Stimulated activated CD4-positive, alpha-beta T cell treated with anti-CD3 and anti-CD28 coated beads, TNF-alpha, amount 100 ng/mL, for 4 hours (primary cell): ENCODE data around the gene TRNT1.
A peak's percentile ranks its signal among the peaks of the same experiment; 100 is the strongest.

Experiments
- DNase-seq, 3 experiments: peaks; one replicate each; pipeline ENCODE4 v3.0.0-alpha.2; 2020; ENCODE audit warnings: low read depth in 3 of 3

TRNT1 gene

GRCh38 chr3:3110749-3111361 is 15.9 kb upstream of the TRNT1 start:
- no peak for DNase-seq

- DNase-seq = no peak
These were observed 13.6 kb upstream of the TRNT1 start for GRCh38 chr3:3113042-3113709.

- no peak for DNase-seq
These were observed 9.1 kb upstream of the TRNT1 start for GRCh38 chr3:3117651-3118050.

GRCh38 chr3:3119393-3119851 is 7.3 kb upstream of the TRNT1 start:
- no peak for DNase-seq

- DNase-seq = no peak
These were observed 763 bp upstream of the TRNT1 start for GRCh38 chr3:3125977-3126376.

- peak in 1 of 3 experiments; percentile 16 for DNase-seq
These were observed 781 bp downstream of the TRNT1 start for GRCh38 chr3:3127432-3128010.

GRCh38 chr3:3129579-3129978 is 2.8 kb downstream of the TRNT1 start:
- DNase-seq = no peak

- no peak for DNase-seq
These were observed 6.8 kb downstream of the TRNT1 start for GRCh38 chr3:3133500-3133899.

GRCh38 chr3:3134750-3135448 is 8.2 kb downstream of the TRNT1 start:
- DNase-seq = no peak

- DNase-seq = no peak
These were observed 10.8 kb downstream of the TRNT1 start for GRCh38 chr3:3137526-3137925.

- DNase-seq = no peak
These were observed 15.2 kb downstream of the TRNT1 start for GRCh38 chr3:3141939-3142338.

GRCh38 chr3:3145831-3146230 is 19.1 kb downstream of the TRNT1 start:
- no peak for DNase-seq

GRCh38 chr3:3149560-3149959 is 22.8 kb downstream of the TRNT1 start:
- DNase-seq = no peak

- DNase-seq = no peak
These were observed 24.8 kb downstream of the TRNT1 start for GRCh38 chr3:3151513-3151912.

GRCh38 chr3:3154879-3155610 is 28.3 kb downstream of the TRNT1 start:
- DNase-seq = no peak

- no peak for DNase-seq
These were observed 30.7 kb downstream of the TRNT1 start for GRCh38 chr3:3157484-3157883.

GRCh38 chr3:3160826-3161225 is 34.1 kb downstream of the TRNT1 start:
- DNase-seq = no peak

- no peak for DNase-seq
These were observed 38.5 kb downstream of the TRNT1 start for GRCh38 chr3:3165241-3165640.

GRCh38 chr3:3165650-3166049 is 38.9 kb downstream of the TRNT1 start:
- DNase-seq = no peak

- no peak for DNase-seq
These were observed 44.3 kb downstream of the TRNT1 start for GRCh38 chr3:3170998-3171397.

- DNase-seq = no peak
These were observed 45.9 kb downstream of the TRNT1 start for GRCh38 chr3:3172627-3173026.
